ENCODE data around the gene MPST.

- TF ChIP-seq CTCF (IDR thresholded peaks at IDR 0.05) (no peak), POLR2A (IDR thresholded peaks at IDR 0.05) (no peak)
Observed at GRCh38 chr22:37053310-37054055, 33.9 kb downstream of the MPST start.
